GM23338 (cell line): ENCODE measurements around the gene ASCL2. TPM values are rescaled to one million over a fixed set of nuclear protein-coding genes. Genes with fewer than 3 reads are reported as not detected.

Source experiments
- ATAC-seq: fragments of 200-7000 bp; cut with Tn5 transposase; 3 replicates; pipeline ENCODE4 v1.9.1; 2020
- DNase-seq: peaks from one replicate; pipeline ENCODE4 v3.0.0-alpha.2; 2015; ENCODE audit warnings: low spot score
- H2AFZ ChIP-seq: fragments of 200-600 bp; sonication (generic); 2 replicates; pipeline ENCODE4 v1.8.0; 2016; ENCODE audit warnings: antibody characterized with exemption, mild to moderate bottlenecking, moderate library complexity
- H3F3A ChIP-seq: fragments of 200-600 bp; sonication (generic); replicated peaks from 2 replicates; pipeline ENCODE4 v1.8.0; 2017; ENCODE audit warnings: antibody characterized with exemption, mixed run types, low read depth
- H3K27ac ChIP-seq: fragments of 200-600 bp; sonication (generic); 2 replicates; pipeline ENCODE4 v1.6.1; 2016; ENCODE audit warnings: low read depth
- H3K27me3 ChIP-seq: fragments of 200-600 bp; sonication (generic); 2 replicates; pipeline ENCODE4 v1.8.0; 2016; ENCODE audit warnings: mild to moderate bottlenecking, mixed run types, moderate library complexity; ENCODE audit not compliant: insufficient read depth
- H3K36me3 ChIP-seq: fragments of 200-600 bp; sonication (generic); 2 replicates; pipeline ENCODE4 v1.8.0; 2016; ENCODE audit warnings: mild to moderate bottlenecking; ENCODE audit not compliant: insufficient read depth
- H3K4me1 ChIP-seq: fragments of 200-600 bp; sonication (generic); 2 replicates; pipeline ENCODE4 v1.8.0; 2016; ENCODE audit warnings: mild to moderate bottlenecking, moderate library complexity; ENCODE audit not compliant: insufficient read depth
- H3K4me2 ChIP-seq: fragments of 200-600 bp; sonication (generic); 2 replicates; pipeline ENCODE4 v1.7.1; 2017; ENCODE audit warnings: mixed run types
- H3K4me3 ChIP-seq: fragments of 200-600 bp; sonication (generic); 2 replicates; pipeline ENCODE4 v1.6.1; 2016; ENCODE audit warnings: mixed run types
- H3K79me2 ChIP-seq: fragments of 200-600 bp; sonication (generic); replicated peaks from 2 replicates; pipeline ENCODE4 v1.8.0; 2017; ENCODE audit warnings: mild to moderate bottlenecking; ENCODE audit not compliant: insufficient read depth
- H3K9me2 ChIP-seq: fragments of 200-600 bp; sonication (generic); 2 replicates; pipeline ENCODE4 v1.8.0; 2017; ENCODE audit not compliant: insufficient read depth
- H4K20me1 ChIP-seq: fragments of 200-600 bp; sonication (generic); replicated peaks from 2 replicates; pipeline ENCODE4 v1.8.0; 2017; ENCODE audit warnings: mild to moderate bottlenecking; ENCODE audit not compliant: insufficient read depth
- H3K27ac Mint-ChIP-seq: 2 replicates; pipeline ENCODE4 v1.8.0; 2020; ENCODE audit warnings: inconsistent platforms, mild to moderate bottlenecking, moderate library complexity, mixed read lengths
- H3K27me3 Mint-ChIP-seq: 3 replicates; pipeline ENCODE4 v1.8.0; 2022; ENCODE audit warnings: low read depth, mild to moderate bottlenecking, moderate library complexity, mixed read lengths, inconsistent platforms; ENCODE audit not compliant: insufficient read depth, poor library complexity
- H3K36me3 Mint-ChIP-seq: 3 replicates; pipeline ENCODE4 v1.8.0; 2021; ENCODE audit warnings: low read depth, mild to moderate bottlenecking, inconsistent platforms, moderate library complexity, mixed read lengths
- H3K4me1 Mint-ChIP-seq: 3 replicates; pipeline ENCODE4 v1.8.0; 2020; ENCODE audit warnings: mild to moderate bottlenecking, inconsistent platforms, mixed read lengths
- H3K4me3 Mint-ChIP-seq: 3 replicates; pipeline ENCODE4 v1.8.0; 2021; ENCODE audit warnings: moderate library complexity, mild to moderate bottlenecking, inconsistent platforms, mixed read lengths
- H3K9me3 Mint-ChIP-seq: 3 replicates; pipeline ENCODE4 v1.8.0; 2020; ENCODE audit warnings: moderate library complexity, mild to moderate bottlenecking, inconsistent platforms, mixed read lengths
- CREB1 ChIP-seq: fragments of 250-450 bp; sonication (Bioruptor Pico); IDR thresholded peaks from 2 replicates; pipeline ENCODE4 v1.5.0; 2020; ENCODE audit warnings: low read depth, mild to moderate bottlenecking, moderate library complexity
- CTCF ChIP-seq, 2 experiments: fragments of 200-600 bp in 1 of 2; sonication (generic) in 1 of 2; conservative IDR thresholded peaks; 2 replicates each; pipeline versions ENCODE4 v1.5.1 to v1.6.1; 2016 to 2017; ENCODE audit warnings: antibody characterized with exemption in 2 of 2, low read depth in 2 of 2, mild to moderate bottlenecking in 2 of 2, moderate library complexity in 1 of 2
- EZH2phosphoT487 ChIP-seq: fragments of 200-600 bp; sonication (generic); IDR thresholded peaks from one replicate; pipeline ENCODE4 v1.8.1; 2018; ENCODE audit warnings: antibody characterized with exemption; ENCODE audit not compliant: unreplicated experiment
- NANOG ChIP-seq: IDR thresholded peaks from 2 replicates; pipeline ENCODE4 v1.6.1; 2016; ENCODE audit warnings: antibody characterized with exemption, borderline replicate concordance
- POLR2AphosphoS5 ChIP-seq: IDR thresholded peaks from 2 replicates; pipeline ENCODE4 v1.6.1; 2016; ENCODE audit warnings: antibody characterized with exemption, low read depth
- ZNF331 ChIP-seq: fragments of 250-450 bp; sonication (Bioruptor Pico); IDR thresholded peaks from 2 replicates; pipeline ENCODE4 v1.5.0; 2020; ENCODE audit warnings: low read depth, mild to moderate bottlenecking, moderate library complexity
- ZNF462 ChIP-seq: fragments of 250-450 bp; sonication (Bioruptor Pico); IDR thresholded peaks from 2 replicates; pipeline ENCODE4 v1.5.0; 2020; ENCODE audit warnings: mild to moderate bottlenecking, moderate library complexity
- polyA plus RNA-seq: library from polyadenylated mRNA; unstranded; fragments of >200 nt; fragmentation: Nextera tagmentation; extraction: Ambion mirVana; gene quantifications from 2 replicates; pipeline ENCODE4 v1.2.1, GENCODE V29; 2016
- total RNA-seq: library from RNA; depleted of rRNA; stranded (reverse); fragments of >200 nt; shearing (Covaris generic); gene quantifications from 2 replicates; pipeline ENCODE4 v1.2.3, GENCODE V29; 2014

Gene ASCL2
- total and polyA plus RNA-seq, 2 experiments from 2014 or later, result 0.57 to 1.6 TPM

- TF ChIP-seq CREB1 (no peak), EZH2phosphoT487 (no peak), NANOG (no peak), ZNF331 (CRISPR knock-in tag) (no peak), ZNF462 (CRISPR knock-in tag) (no peak)
These were observed 9.7 kb downstream of the ASCL2 start (continued) for GRCh38 chr11:2260491-2261364.

GRCh38 chr11:2259897-2260451, 10.4 kb downstream of the ASCL2 start:
- no peak overlapping the region for H3K27ac ChIP-seq
- ATAC-seq, result no peak
- H3K27me3 Mint-ChIP-seq, result peaks cover 12% of the 10 kb centered on the region

More at GRCh38 chr11:2259897-2260451, 10.4 kb downstream of the ASCL2 start:
- H3K9me2 ChIP-seq, result no peaks in the 10 kb centered on the region
- H4K20me1 ChIP-seq, result no peaks in the 10 kb centered on the region
- no peaks in the 10 kb centered on the region for H3F3A ChIP-seq
- H3K27ac Mint-ChIP-seq, result no peak overlapping the region
- TF ChIP-seq CTCF (conservative IDR thresholded peaks at IDR 0.05; ENCODE audit: low read depth in 2 of 2), result no peak
- no peak for TF ChIP-seq POLR2AphosphoS5
- no peak for TF ChIP-seq NANOG
- no peak for TF ChIP-seq ZNF331 (CRISPR knock-in tag)
- no peak overlapping the region for H3K4me2 ChIP-seq
- H3K36me3 ChIP-seq, result no peaks in the 10 kb centered on the region
- H3K4me1 ChIP-seq, result no peaks in the 10 kb centered on the region
- no peaks in the 10 kb centered on the region for H3K9me3 Mint-ChIP-seq
- H3K4me1 Mint-ChIP-seq, result peaks cover 3% of the 10 kb centered on the region; the same call in 1 of the 3 replicates
- no peak for DNase-seq
- no peaks in the 10 kb centered on the region for H3K79me2 ChIP-seq
- H2AFZ ChIP-seq, result no peak overlapping the region
- no peaks in the 10 kb centered on the region for H3K36me3 Mint-ChIP-seq
- no peak overlapping the region for H3K4me3 Mint-ChIP-seq
- H3K4me3 ChIP-seq, result no peak overlapping the region
- no peaks in the 10 kb centered on the region for H3K27me3 ChIP-seq
